GM19328 (cell line): ENCODE measurements around the gene CARMIL1.

Experiments
- ATAC-seq: cut with Tn5 transposase; IDR thresholded peaks from one replicate; pipeline ENCODE4 v1.9.1; 2021; ENCODE audit warnings: mild to moderate bottlenecking, moderate library complexity; ENCODE audit not compliant: unreplicated experiment

CARMIL1 gene

GRCh38 chr6:25278914-25279747 lies at the start of gene CARMIL1:
TSS of gene CARMIL1 (plus strand) at chr6:25279374. CDS start at chr6:25279796, 422 bp downstream.
- ATAC-seq, result peak; percentile 69

GRCh38 chr6:25229671-25230321 lies 49.4 kb upstream of the CARMIL1 start:
- no peak for ATAC-seq

- ATAC-seq, result no peak
Measured at GRCh38 chr6:25232479-25232878, 46.7 kb upstream of the CARMIL1 start.

- ATAC-seq, result no peak
Measured at GRCh38 chr6:25233226-25233625, 45.9 kb upstream of the CARMIL1 start.

- no peak for ATAC-seq
Measured at GRCh38 chr6:25237579-25237978, 41.6 kb upstream of the CARMIL1 start.

GRCh38 chr6:25239059-25239458 lies 40.1 kb upstream of the CARMIL1 start:
- no peak for ATAC-seq

GRCh38 chr6:25239498-25239897 lies 39.7 kb upstream of the CARMIL1 start:
- ATAC-seq, result no peak

- no peak for ATAC-seq
Measured at GRCh38 chr6:25242567-25242966, 36.6 kb upstream of the CARMIL1 start.

- no peak for ATAC-seq
Measured at GRCh38 chr6:25244865-25245264, 34.3 kb upstream of the CARMIL1 start.

GRCh38 chr6:25248123-25248522 lies 31.1 kb upstream of the CARMIL1 start:
- no peak for ATAC-seq

GRCh38 chr6:25249133-25249532 lies 30.0 kb upstream of the CARMIL1 start:
- no peak for ATAC-seq

GRCh38 chr6:25250878-25251277 lies 28.3 kb upstream of the CARMIL1 start:
- no peak for ATAC-seq

GRCh38 chr6:25251426-25251825 lies 27.7 kb upstream of the CARMIL1 start:
- ATAC-seq, result no peak

GRCh38 chr6:25253351-25253750 lies 25.8 kb upstream of the CARMIL1 start:
- no peak for ATAC-seq

GRCh38 chr6:25254671-25255070 lies 24.5 kb upstream of the CARMIL1 start:
- no peak for ATAC-seq

GRCh38 chr6:25257686-25258348 lies 21.4 kb upstream of the CARMIL1 start:
- no peak for ATAC-seq

- no peak for ATAC-seq
Measured at GRCh38 chr6:25259756-25260155, 19.4 kb upstream of the CARMIL1 start.

- ATAC-seq, result no peak
Measured at GRCh38 chr6:25263657-25264056, 15.5 kb upstream of the CARMIL1 start.

GRCh38 chr6:25266456-25267100 lies 12.6 kb upstream of the CARMIL1 start:
- ATAC-seq, result no peak

GRCh38 chr6:25267662-25268061 lies 11.5 kb upstream of the CARMIL1 start:
- no peak for ATAC-seq

- no peak for ATAC-seq
Measured at GRCh38 chr6:25270559-25270958, 8.6 kb upstream of the CARMIL1 start.
